GM19397 (cell line): ENCODE data around the gene FJX1.
"Not testable (repeated sequence)": the region's sequence is repeated elsewhere in the genome, so short reads cannot be mapped to it uniquely, and the experiment has no call there.

ENCODE experiments used
- ATAC-seq: cut with Tn5 transposase; IDR thresholded peaks from one replicate; pipeline ENCODE4 v1.9.1; 2021; ENCODE audit warnings: mild to moderate bottlenecking, moderate library complexity; ENCODE audit not compliant: unreplicated experiment

Gene FJX1

GRCh38 chr11:35663408-35663702 is 45.1 kb downstream of the FJX1 start:
- no peak for ATAC-seq

GRCh38 chr11:35664977-35665441 is 46.7 kb downstream of the FJX1 start:
- ATAC-seq: no peak

GRCh38 chr11:35667257-35667656 is 49.0 kb downstream of the FJX1 start:
- no peak for ATAC-seq

- not testable (repeated sequence) for ATAC-seq
Observed at GRCh38 chr11:35668350-35668749, 50.1 kb downstream of the FJX1 start.
